H1 (cell line): ENCODE results near the gene HPN. TPM values are rescaled to one million over a fixed set of nuclear protein-coding genes. Genes with fewer than 3 reads are reported as not detected.

Experiments
- CREB1 ChIP-seq: IDR thresholded peaks from 2 replicates; pipeline ENCODE4 v1.6.1; 2012; ENCODE audit warnings: inconsistent platforms
- KDM4A ChIP-seq: IDR thresholded peaks from one replicate; pipeline ENCODE4 v1.7.1; 2012; ENCODE audit warnings: low read depth, mild to moderate bottlenecking, moderate library complexity, low read length, inconsistent platforms; ENCODE audit not compliant: severe bottlenecking
- RBBP5 ChIP-seq: IDR thresholded peaks from 2 replicates; pipeline ENCODE4 v1.7.1; 2012; ENCODE audit warnings: low read depth, mild to moderate bottlenecking, inconsistent platforms, low read length, moderate library complexity, borderline replicate concordance
- RNF2 ChIP-seq: fragments of 200-900, 300-1000 bp; sonication (generic); IDR thresholded peaks from 2 replicates; pipeline ENCODE4 v1.7.1; 2016; ENCODE audit warnings: borderline replicate concordance, low read depth, mild to moderate bottlenecking, antibody characterized with exemption, low read length; ENCODE audit not compliant: poor library complexity, severe bottlenecking; ENCODE audit errors: missing control alignments
- RXRA ChIP-seq: IDR thresholded peaks from 2 replicates; pipeline ENCODE4 v1.6.1; 2011; ENCODE audit warnings: low read depth, mild to moderate bottlenecking, low read length, moderate library complexity; ENCODE audit not compliant: insufficient read depth
- polyA plus RNA-seq, 7 experiments: library from polyadenylated mRNA; depleted of rRNA in 3 of 7; stranded (reverse) in 5 of 7; unstranded in 2 of 7; fragments of >200 nt in 5 of 7; fragments of 200-250 nt in 2 of 7; gene quantifications; 1 replicate in 5 of 7; 2 replicates in 1 of 7; 4 replicates in 1 of 7; pipeline versions ENCODE4 v1.2.1 to v1.2.3, GENCODE V29; 2011 to 2013; ENCODE audit warnings: missing spikeins in 2 of 7, mixed read lengths in 2 of 7
- total RNA-seq: library from RNA; stranded (reverse); fragmentation: NEBNext Ultra II Directional; extraction: Animal tissue kit (Norgen Biotek cat#: 25700); gene quantifications from 2 replicates; pipeline ENCODE4 v1.2.1, GENCODE V29; 2021
- TF ChIP-seq, protein P1 (sequence below), 3 experiments: IDR thresholded peaks; 1 replicate in 2 of 3; 2 replicates in 1 of 3; pipeline versions ENCODE4 v1.5.1 to v1.6.1; 2011; ENCODE audit warnings: low read length in 3 of 3, mild to moderate bottlenecking in 3 of 3, inconsistent platforms in 2 of 3, low read depth in 1 of 3, moderate library complexity in 1 of 3; ENCODE audit not compliant: insufficient read depth in 1 of 3; ENCODE audit errors: control extremely low read depth in 1 of 3

HPN gene
- total and polyA plus RNA-seq, 2 of the 8 experiments (the other 6 are each of a cell fraction or from before 2014, with no cell fraction given), result 14.7 to 33.7 TPM

DNA sequence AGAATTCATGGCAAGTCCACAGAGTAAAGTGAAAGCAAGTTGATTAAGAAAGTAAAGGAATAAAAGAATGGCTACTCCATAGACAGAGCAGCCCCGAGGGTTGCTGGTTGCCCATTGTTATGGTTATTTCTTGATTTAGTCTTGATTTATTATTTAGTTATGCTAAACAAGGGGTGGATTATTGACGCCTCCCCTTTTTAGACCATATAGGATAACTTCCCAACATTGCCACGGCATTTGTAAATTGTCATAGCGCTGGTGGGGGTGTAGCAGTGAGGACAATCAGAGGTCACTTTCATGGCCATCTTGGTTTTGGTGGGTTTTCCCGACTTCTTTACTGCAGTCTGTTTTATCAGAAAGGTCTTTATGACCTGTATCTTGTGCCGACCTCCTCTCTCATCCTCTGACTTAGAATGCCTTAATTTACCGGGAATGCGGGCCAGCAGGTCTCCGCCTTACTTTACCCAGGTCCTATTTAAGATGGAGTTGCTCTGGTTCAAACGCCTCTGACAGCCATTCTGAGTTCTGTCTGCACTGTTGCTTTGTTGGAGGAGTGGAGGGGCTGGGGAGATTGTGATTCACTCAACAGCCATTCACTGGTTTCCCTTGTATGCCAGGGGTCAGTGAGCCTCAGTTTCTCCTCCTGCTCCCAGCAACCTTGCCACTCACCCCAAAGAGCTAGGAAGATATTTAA lies 27.6 kb downstream of the HPN start (continued):
- TF ChIP-seq RXRA (no peak), RBBP5 (no peak), KDM4A (no peak), CREB1 (no peak), RNF2 (no peak)
- TF ChIP-seq, protein P1, sequence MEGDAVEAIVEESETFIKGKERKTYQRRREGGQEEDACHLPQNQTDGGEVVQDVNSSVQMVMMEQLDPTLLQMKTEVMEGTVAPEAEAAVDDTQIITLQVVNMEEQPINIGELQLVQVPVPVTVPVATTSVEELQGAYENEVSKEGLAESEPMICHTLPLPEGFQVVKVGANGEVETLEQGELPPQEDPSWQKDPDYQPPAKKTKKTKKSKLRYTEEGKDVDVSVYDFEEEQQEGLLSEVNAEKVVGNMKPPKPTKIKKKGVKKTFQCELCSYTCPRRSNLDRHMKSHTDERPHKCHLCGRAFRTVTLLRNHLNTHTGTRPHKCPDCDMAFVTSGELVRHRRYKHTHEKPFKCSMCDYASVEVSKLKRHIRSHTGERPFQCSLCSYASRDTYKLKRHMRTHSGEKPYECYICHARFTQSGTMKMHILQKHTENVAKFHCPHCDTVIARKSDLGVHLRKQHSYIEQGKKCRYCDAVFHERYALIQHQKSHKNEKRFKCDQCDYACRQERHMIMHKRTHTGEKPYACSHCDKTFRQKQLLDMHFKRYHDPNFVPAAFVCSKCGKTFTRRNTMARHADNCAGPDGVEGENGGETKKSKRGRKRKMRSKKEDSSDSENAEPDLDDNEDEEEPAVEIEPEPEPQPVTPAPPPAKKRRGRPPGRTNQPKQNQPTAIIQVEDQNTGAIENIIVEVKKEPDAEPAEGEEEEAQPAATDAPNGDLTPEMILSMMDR (IDR thresholded peaks at IDR 0.05; ENCODE audit: control extremely low read depth in 1 of 3, insufficient read depth in 1 of 3, low read depth in 1 of 3, low read length in 3 of 3), result no peak
